SK-N-MC (cell line): ENCODE data around the gene ALDH1L1.

ENCODE experiments used
- EZH2 ChIP-seq: fragments of 200-600 bp; sonication (generic); IDR thresholded peaks from one replicate; pipeline ENCODE4 v1.6.1; 2017; ENCODE audit warnings: antibody characterized with exemption
- FOXP2 ChIP-seq: optimal IDR thresholded peaks from 2 replicates; pipeline ENCODE3; 2011; ENCODE audit warnings: mild to moderate bottlenecking, moderate library complexity; ENCODE audit not compliant: insufficient read depth; ENCODE audit errors: extremely low read length, control extremely low read depth
- POLR2AphosphoS5 ChIP-seq: IDR thresholded peaks from 2 replicates; pipeline ENCODE4 v1.6.1; 2012; ENCODE audit warnings: mild to moderate bottlenecking, low read depth, low read length, borderline replicate concordance

DNA sequence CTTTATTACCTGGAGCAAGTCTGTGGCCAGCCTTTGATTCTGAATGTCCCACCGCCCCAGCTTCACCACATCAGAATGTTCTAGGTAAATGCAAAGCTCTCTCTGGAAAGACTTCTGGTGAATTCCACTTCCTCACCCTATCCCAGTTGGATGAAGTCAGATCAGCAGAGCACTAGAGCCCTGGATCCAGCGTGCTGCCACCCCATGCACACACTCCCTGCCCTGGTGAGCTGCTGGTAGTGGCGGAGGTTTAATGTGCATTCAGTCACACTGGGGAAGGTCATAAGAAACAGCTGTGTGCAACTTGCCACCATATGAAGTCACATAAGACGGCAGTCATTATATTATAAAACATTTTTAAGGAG, 80.1 kb downstream of the ALDH1L1 start:
- no peak for TF ChIP-seq EZH2
- TF ChIP-seq POLR2AphosphoS5: no peak
- TF ChIP-seq FOXP2: no peak
